Sigmoid colon (tissue), 7 donors: ENCODE data around the gene USP15. TPM values are rescaled to one million over a fixed set of nuclear protein-coding genes. Genes with fewer than 3 reads are reported as not detected.

Experiments
- DNase-seq: peaks from one replicate; pipeline ENCODE4 v3.0.0-alpha.2; 2019
- H3K27ac ChIP-seq, 4 donors: fragments of 200-600 bp; sonication (generic); one replicate each; pipeline ENCODE4 v1.5.1; 2016 to 2019; ENCODE audit warnings: mild to moderate bottlenecking in 1 of 4
- H3K27me3 ChIP-seq, 3 donors: fragments of 200-600 bp; sonication (generic); one replicate each; pipeline ENCODE4 v1.5.1; 2019; ENCODE audit warnings: mild to moderate bottlenecking in 1 of 3
- H3K36me3 ChIP-seq, 4 donors: fragments of 200-600 bp; sonication (generic); one replicate each; pipeline ENCODE4 v1.5.1; 2016 to 2019
- H3K4me1 ChIP-seq, 4 donors: fragments of 200-600 bp; sonication (generic); one replicate each; pipeline ENCODE4 v1.5.1; 2017 to 2019
- H3K4me3 ChIP-seq, 4 donors: fragments of 200-600 bp; sonication (generic); one replicate each; pipeline ENCODE4 v1.5.1; 2017 to 2019; ENCODE audit warnings: mild to moderate bottlenecking in 2 of 4, moderate library complexity in 1 of 4
- H3K9me3 ChIP-seq, 4 donors: fragments of 200-600 bp in 3 of 4; sonication (generic) in 3 of 4; one replicate each; pipeline versions ENCODE4 v1.5.1 to v1.6.1; 2013 to 2019
- EP300 ChIP-seq, 4 donors: sonication (generic); formaldehyde crosslinking; IDR thresholded peaks; one replicate each; pipeline ENCODE4 v1.6.1; 2017; ENCODE audit warnings: antibody characterized with exemption in 4 of 4
- POLR2A ChIP-seq, 2 donors: fragments of 450-650 bp; IDR thresholded peaks; one replicate each; pipeline ENCODE4 v1.6.1; 2016; ENCODE audit warnings: antibody characterized with exemption in 2 of 2, mild to moderate bottlenecking in 2 of 2, moderate library complexity in 2 of 2
- POLR2AphosphoS5 ChIP-seq, 4 donors: sonication (generic); formaldehyde crosslinking; IDR thresholded peaks; one replicate each; pipeline ENCODE4 v1.6.1; 2017; ENCODE audit warnings: antibody characterized with exemption in 4 of 4
- WGBS, 2 donors: extraction: QIAGEN DNeasy Blood & Tissue Kit; methylation state at CpG; one replicate each; pipeline ENCODE4 v1.1.7; 2013; 5-methylcytosine and 5-hydroxymethylcytosine counted together
- intact Hi-C: fragments of 100-400 bp; cut with DNase I; formaldehyde crosslinking; loops from one replicate; pipeline ENCODE4 v1.15.1; 2023
- polyA plus RNA-seq, 3 donors: library from polyadenylated mRNA; stranded (reverse); fragments of 200-250 nt; gene quantifications; one replicate each; pipeline ENCODE4 v1.2.3, GENCODE V29; 2013
- total RNA-seq, 4 donors: library from RNA; depleted of rRNA; stranded (reverse); fragments of >200 nt; gene quantifications; one replicate each; pipeline ENCODE4 v1.1.0, GENCODE V29; 2016
- TF ChIP-seq, protein P1 (sequence below), 4 experiments: fragments of 450-650 bp in 3 of 4; fragments of 200-600 bp in 1 of 4; IDR thresholded peaks; one replicate each; pipeline ENCODE4 v1.5.1; 2016 to 2019; ENCODE audit warnings: antibody characterized with exemption in 4 of 4, mild to moderate bottlenecking in 3 of 4, moderate library complexity in 2 of 4
- donor health status: healthy with polysubstance abuse.
- donor health status: Bipolar disorder and iron deficiency.
- donor health status: healthy.

Gene USP15
- total and polyA plus RNA-seq, 7 donors: 22.2 to 78.4 (median 63.7) TPM

DNA sequence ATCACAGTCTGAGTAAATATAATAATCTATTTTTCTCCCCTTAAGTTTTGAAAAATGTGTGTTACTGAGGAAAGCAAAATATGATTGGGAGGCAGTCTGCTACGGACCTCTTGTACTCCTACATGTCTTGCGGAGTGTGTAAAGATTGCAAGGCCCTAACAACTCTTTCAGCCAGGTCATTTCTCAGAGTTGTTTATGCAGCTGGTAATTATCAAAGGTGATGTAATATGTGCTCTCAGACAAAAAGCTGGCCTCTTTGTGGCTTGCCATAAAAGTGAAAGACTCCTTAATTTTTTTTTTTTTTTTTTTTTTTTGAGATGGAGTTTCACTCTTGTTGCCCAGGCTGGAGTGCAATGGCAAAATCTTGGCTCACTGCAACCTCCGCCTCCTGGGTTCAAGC, 165.9 kb downstream of the USP15 start:
- Histone ChIP-seq H3K9me3 (peaks cover 0 to 4% (median 2%) of the 10 kb centered on the region in 4 donors), H3K36me3 (no peaks in the 10 kb centered on the region), H3K4me3 (no peak overlapping the region), H3K27ac (no peak overlapping the region), H3K27me3 (peaks cover 0 to 8% (median 0%) of the 10 kb centered on the region in 3 donors), H3K4me1 (no peaks in the 10 kb centered on the region)
- TF ChIP-seq POLR2AphosphoS5 (IDR thresholded peaks at IDR 0.05) (no peak), POLR2A (IDR thresholded peaks at IDR 0.05) (no peak), EP300 (IDR thresholded peaks at IDR 0.05) (no peak)
- TF ChIP-seq, protein P1, sequence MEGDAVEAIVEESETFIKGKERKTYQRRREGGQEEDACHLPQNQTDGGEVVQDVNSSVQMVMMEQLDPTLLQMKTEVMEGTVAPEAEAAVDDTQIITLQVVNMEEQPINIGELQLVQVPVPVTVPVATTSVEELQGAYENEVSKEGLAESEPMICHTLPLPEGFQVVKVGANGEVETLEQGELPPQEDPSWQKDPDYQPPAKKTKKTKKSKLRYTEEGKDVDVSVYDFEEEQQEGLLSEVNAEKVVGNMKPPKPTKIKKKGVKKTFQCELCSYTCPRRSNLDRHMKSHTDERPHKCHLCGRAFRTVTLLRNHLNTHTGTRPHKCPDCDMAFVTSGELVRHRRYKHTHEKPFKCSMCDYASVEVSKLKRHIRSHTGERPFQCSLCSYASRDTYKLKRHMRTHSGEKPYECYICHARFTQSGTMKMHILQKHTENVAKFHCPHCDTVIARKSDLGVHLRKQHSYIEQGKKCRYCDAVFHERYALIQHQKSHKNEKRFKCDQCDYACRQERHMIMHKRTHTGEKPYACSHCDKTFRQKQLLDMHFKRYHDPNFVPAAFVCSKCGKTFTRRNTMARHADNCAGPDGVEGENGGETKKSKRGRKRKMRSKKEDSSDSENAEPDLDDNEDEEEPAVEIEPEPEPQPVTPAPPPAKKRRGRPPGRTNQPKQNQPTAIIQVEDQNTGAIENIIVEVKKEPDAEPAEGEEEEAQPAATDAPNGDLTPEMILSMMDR (IDR thresholded peaks at IDR 0.05): no peak
- WGBS, 2 donors: 87 to 90% methylated on average over 3 of the region's 3 CpGs
- intact Hi-C loops: no loop called here
- no peak for DNase-seq

DNA sequence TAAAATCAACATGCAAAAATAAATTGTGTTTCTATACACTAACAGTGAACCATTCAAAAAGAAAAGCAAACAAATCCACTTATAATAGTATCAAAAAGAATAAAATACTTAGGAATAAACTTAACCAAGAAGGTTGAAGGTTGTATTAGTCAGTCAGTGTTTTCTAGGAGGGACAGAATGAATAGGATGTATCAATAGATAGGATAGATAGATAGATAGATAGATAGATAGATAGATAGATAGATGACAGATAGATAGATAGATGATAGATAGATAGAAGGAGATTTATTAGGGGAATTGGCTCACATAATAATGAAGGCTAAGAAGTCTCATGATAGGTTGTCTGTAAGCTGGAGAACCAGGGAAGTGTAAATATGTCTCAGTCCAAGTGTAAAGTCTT, 169.3 kb downstream of the USP15 start:
- TF ChIP-seq POLR2A (IDR thresholded peaks at IDR 0.05) (no peak), EP300 (IDR thresholded peaks at IDR 0.05) (no peak), POLR2AphosphoS5 (IDR thresholded peaks at IDR 0.05) (no peak)
- TF ChIP-seq, protein P1 (IDR thresholded peaks at IDR 0.05): no peak
- intact Hi-C loops: no loop called here

DNA sequence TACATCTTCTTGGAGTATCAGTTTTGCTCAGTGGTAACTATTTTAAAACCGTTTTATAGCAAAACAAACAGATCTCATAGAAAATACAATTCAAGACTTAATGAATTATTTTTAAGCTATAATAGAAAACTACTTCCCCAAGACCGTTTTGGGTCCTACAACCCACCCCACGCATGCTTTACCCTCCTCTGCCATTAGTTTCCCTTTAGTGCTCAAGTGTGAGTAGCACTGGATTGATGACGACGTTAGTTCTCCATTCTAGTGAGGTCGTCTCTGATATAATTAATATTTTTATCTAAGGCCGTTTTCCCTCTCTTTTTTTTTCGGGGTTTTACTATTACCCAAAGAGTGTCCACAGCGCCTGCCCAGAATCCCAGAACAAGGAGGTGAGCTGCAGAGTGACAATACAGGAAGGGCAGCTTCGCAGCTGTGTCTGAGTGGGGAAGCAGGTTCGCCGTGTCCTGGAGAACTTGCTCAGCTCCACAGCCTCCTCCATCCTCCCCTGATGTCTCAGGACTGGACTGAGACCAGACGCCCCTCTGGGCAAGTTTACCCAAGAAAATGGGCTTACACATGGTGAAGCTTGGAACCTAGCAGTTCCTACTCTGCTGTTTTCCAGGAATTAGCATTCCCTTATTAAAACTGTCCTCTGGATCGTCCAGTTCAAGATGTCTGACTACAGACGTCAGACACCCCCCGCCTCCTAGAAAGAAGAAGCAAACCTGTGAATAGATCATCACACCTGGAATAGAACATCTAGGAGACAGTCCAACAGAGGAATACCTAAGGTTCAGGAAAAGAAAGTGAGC, 174.5 kb downstream of the USP15 start:
- no peaks in the 10 kb centered on the region for H3K9me3 ChIP-seq
- peaks cover 0 to 15% (median 7%) of the 10 kb centered on the region in 4 donors for H3K4me1 ChIP-seq
- DNase-seq: no peak
- intact Hi-C loops: loop anchor here (5.0 kb wide), 1 partner anchor 363 kb away; no protein-coding TSS in a partner anchor
- H3K27me3 ChIP-seq: peaks cover 5 to 30% (median 11%) of the 10 kb centered on the region in 3 donors
- H3K36me3 ChIP-seq: no peaks in the 10 kb centered on the region
- H3K4me3 ChIP-seq: peak overlapping the region; percentile 19 to 50 (median 42)
- H3K27ac ChIP-seq: no peak overlapping the region
- TF ChIP-seq, protein P1 (IDR thresholded peaks at IDR 0.05): no peak
- no peak for TF ChIP-seq POLR2A (IDR thresholded peaks at IDR 0.05)
- no peak for TF ChIP-seq EP300 (IDR thresholded peaks at IDR 0.05)
- TF ChIP-seq POLR2AphosphoS5 (IDR thresholded peaks at IDR 0.05): no peak
- 26 to 28% methylated on average over 16 of the region's 16 CpGs for WGBS, 2 donors

More for the DNA sequence above, 169.3 kb downstream of the USP15 start:
- DNase-seq: no peak
- Histone ChIP-seq H3K27ac (no peak overlapping the region), H3K4me1 (no peaks in the 10 kb centered on the region), H3K27me3 (peaks cover 5 to 28% (median 11%) of the 10 kb centered on the region in 3 donors), H3K36me3 (no peaks in the 10 kb centered on the region), H3K9me3 (peaks cover 0 to 4% (median 2%) of the 10 kb centered on the region in 4 donors), H3K4me3 (no peak overlapping the region)

DNA sequence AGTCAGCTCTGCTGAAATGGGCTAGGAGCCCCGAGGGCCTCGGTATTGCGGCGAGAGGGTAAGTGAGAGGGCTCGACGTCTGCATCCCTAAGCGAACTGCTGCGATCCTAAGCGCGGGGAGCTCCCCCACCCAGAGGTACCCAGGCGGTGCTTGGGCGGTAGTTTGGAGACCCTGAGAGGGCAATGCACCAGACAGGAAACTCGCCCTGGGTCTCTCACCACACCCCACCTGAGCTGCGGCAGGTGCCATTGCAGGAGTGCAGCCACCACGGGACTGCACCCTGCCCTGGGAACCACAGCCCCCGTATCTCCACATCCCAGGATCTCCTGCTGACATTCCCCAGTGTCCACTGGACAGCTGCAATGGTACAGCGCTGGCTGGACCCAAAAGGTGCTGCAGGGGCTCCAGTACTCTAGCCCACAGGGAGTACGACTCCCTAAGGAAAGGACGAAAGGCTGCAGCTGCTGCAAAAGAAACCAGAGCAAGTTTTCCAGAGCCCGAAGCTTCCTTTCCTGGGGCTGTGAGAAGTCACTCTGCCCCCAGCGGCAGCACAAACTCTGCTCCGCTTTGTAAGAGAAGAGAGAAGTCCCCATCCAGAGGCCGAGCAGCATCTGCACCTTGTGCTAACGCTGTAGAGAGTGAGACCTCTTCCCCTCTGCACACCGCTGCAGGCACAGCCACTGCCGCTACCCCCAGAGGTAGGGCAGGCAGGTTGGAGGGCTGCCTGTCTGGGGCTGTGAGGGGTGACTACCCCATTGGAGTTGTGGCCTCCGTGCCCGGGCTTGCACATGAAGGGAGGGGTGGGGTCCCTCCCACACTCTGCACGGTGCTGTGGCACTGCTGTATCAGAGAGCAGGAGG, 175.3 kb downstream of the USP15 start:
- WGBS, 2 donors: 3% methylated on average over 29 of the region's 29 CpGs
- no peak overlapping the region for H3K27ac ChIP-seq
- intact Hi-C loops: loop anchor here (5.0 kb wide), 1 partner anchor 362 kb away; no protein-coding TSS in a partner anchor
- DNase-seq: peak; percentile 65
- no peaks in the 10 kb centered on the region for H3K9me3 ChIP-seq
- H3K27me3 ChIP-seq: peaks cover 5 to 22% (median 11%) of the 10 kb centered on the region in 3 donors
- H3K36me3 ChIP-seq: no peaks in the 10 kb centered on the region
- TF ChIP-seq, protein P1 (IDR thresholded peaks at IDR 0.05): peak in 2 of 4 experiments; percentile 17 to 25
- no peak for TF ChIP-seq EP300 (IDR thresholded peaks at IDR 0.05)
- H3K4me3 ChIP-seq: peak overlapping the region; percentile 19 to 50 (median 42)
- peaks cover 0 to 15% (median 7%) of the 10 kb centered on the region in 4 donors for H3K4me1 ChIP-seq
